ENCODE results near the gene HVCN1. TPM values are rescaled to one million over a fixed set of nuclear protein-coding genes. Genes with fewer than 3 reads are reported as not detected.

The HVCN1 gene
- total and polyA plus RNA-seq, 2 of the 8 experiments (the other 6 are each of a cell fraction or from before 2014, with no cell fraction given), result 5.8 to 11.2 TPM

GRCh38 chr12:110666892-110667291 lies 22.0 kb downstream of the HVCN1 start:
- Histone ChIP-seq H2BK120ac (replicated peaks; ENCODE audit: low read depth, low read length) (no peak overlapping the region), H3K4me2 (ENCODE audit: insufficient read depth in 1 of 2, low read depth in 2 of 2, low read length in 2 of 2) (no peak overlapping the region), H3K36me3 (ENCODE audit: control insufficient read depth in 2 of 4, insufficient read depth in 4 of 4, low read length in 3 of 4) (no peaks in the 10 kb centered on the region), H2BK15ac (ENCODE audit: low read length) (no peak overlapping the region), H2BK20ac (ENCODE audit: low read length) (no peak overlapping the region), H2AK5ac (ENCODE audit: low read depth, low read length) (no peak overlapping the region), H3K79me1 (ENCODE audit: low read depth, low read length) (no peaks in the 10 kb centered on the region), H3K27me3 (replicated peaks in 1 of 4; ENCODE audit: control insufficient read depth in 3 of 4, extremely low read depth in 1 of 4, insufficient read depth in 3 of 4, low read length in 3 of 4) (no peaks in the 10 kb centered on the region), H4K5ac (ENCODE audit: insufficient read length, low read depth, low read length) (no peak overlapping the region), H2AFZ (ENCODE audit: low read length) (no peak overlapping the region), H3K4me1 (replicated peaks in 1 of 4; ENCODE audit: control insufficient read depth in 3 of 4, insufficient read depth in 4 of 4, low read length in 3 of 4) (peaks cover 0 to 2% (median under 1%) of the 10 kb centered on the region in 4 experiments; a peak in 2 of 7 replicates), H3K27ac (ENCODE audit: low read depth, low read length) (no peak overlapping the region), H2BK5ac (ENCODE audit: low read depth, low read length) (no peak overlapping the region), H3K18ac (ENCODE audit: extremely low read depth, low read length) (no peak overlapping the region), H4K91ac (replicated peaks; ENCODE audit: insufficient read length, low read length) (no peak overlapping the region), H4K8ac (ENCODE audit: extremely low read depth, insufficient read depth, low read length) (no peak overlapping the region), H3K9ac (replicated peaks in 1 of 4; ENCODE audit: extremely low read depth in 1 of 4, low read depth in 3 of 4, low read length in 3 of 4) (no peak overlapping the region), H3K4me3 (ENCODE audit: extremely low read depth in 1 of 4, insufficient read depth in 2 of 4, low read depth in 3 of 4, low read length in 4 of 4) (no peak overlapping the region), H3K14ac (ENCODE audit: insufficient read length) (no peak overlapping the region), H4K20me1 (replicated peaks in 1 of 2; ENCODE audit: control insufficient read depth in 1 of 2, insufficient read depth in 2 of 2, low read length in 2 of 2) (no peaks in the 10 kb centered on the region), H3K4ac (replicated peaks; ENCODE audit: insufficient read length, low read depth, low read length) (no peak overlapping the region), H3K56ac (replicated peaks; ENCODE audit: insufficient read length, low read depth, low read length) (no peak overlapping the region), H3K79me2 (ENCODE audit: control insufficient read depth in 1 of 2, insufficient read depth in 2 of 2, low read length in 2 of 2) (no peaks in the 10 kb centered on the region), H3K23me2 (ENCODE audit: low read depth, low read length) (no peaks in the 10 kb centered on the region), H2BK12ac (ENCODE audit: low read depth, low read length) (no peak overlapping the region), H3K23ac (ENCODE audit: insufficient read length) (no peak overlapping the region), H3K9me3 (ENCODE audit: insufficient read depth in 2 of 2, low read depth in 1 of 2, low read length in 1 of 2) (no peaks in the 10 kb centered on the region)
- ChIA-PET CTCF (ENCODE audit: partially characterized antibody) (interaction anchor here (1.1 kb wide), 1 partner anchor 31 kb away, joined by 3 read pairs; no protein-coding TSS in a partner anchor), POLR2A (ENCODE audit: partially characterized antibody) (interaction anchor here (0.6 to 2.5 kb wide), 2 partner anchors 23 to 414 kb away, joined by 3 to 6 read pairs; partner anchors contain the start of gene HVCN1)
- DNase-seq (ENCODE audit: low read depth in 1 of 2, low spot score in 2 of 2) (no peak), FAIRE-seq (no peak)
- TF ChIP-seq ZNF274 (IDR thresholded peaks at IDR 0.05; ENCODE audit: borderline replicate concordance, extremely low read depth, low read length) (no peak), EGR1 (IDR thresholded peaks at IDR 0.05; ENCODE audit: borderline replicate concordance, low read depth, low read length) (no peak), KDM4A (IDR thresholded peaks at IDR 0.05; ENCODE audit: low read depth, low read length, severe bottlenecking) (no peak), TCF12 (IDR thresholded peaks at IDR 0.05; ENCODE audit: low read depth, low read length) (no peak), TBP (IDR thresholded peaks at IDR 0.05; ENCODE audit: low read depth, low read length) (no peak), POU5F1 (IDR thresholded peaks at IDR 0.05; ENCODE audit: low read depth, low read length) (no peak), MAX (IDR thresholded peaks at IDR 0.05) (no peak), KDM5A (IDR thresholded peaks at IDR 0.05; ENCODE audit: low read length) (no peak), RFX5 (IDR thresholded peaks at IDR 0.05; ENCODE audit: borderline replicate concordance, low read depth, low read length) (no peak), JUND (IDR thresholded peaks at IDR 0.05; ENCODE audit: low read length) (no peak)
- 96% methylated on average over 6 of the region's 6 CpGs; no CpG with 5 or more reads in 1 of the 2 experiments for WGBS, 2 experiments (ENCODE audit: extremely low coverage in 1 of 2, insufficient coverage in 1 of 2, insufficient read length in 1 of 2, insufficient replicate concordance in 2 of 2, low coverage in 1 of 2, low lambda C conversion rate in 2 of 2, missing lambda C conversion rate in 1 of 2)

All from H1 (cell line).